ENCODE data around the gene RBMS3. TPM values are rescaled to one million over a fixed set of nuclear protein-coding genes. Genes with fewer than 3 reads are reported as not detected.

The RBMS3 gene
- total RNA-seq, 1 donor from 2014 or later, result 47.6 TPM

- H3K36me3 Mint-ChIP-seq (ENCODE audit: low read depth), result peaks cover 7% of the 10 kb centered on the region
- peaks cover 45% of the 10 kb centered on the region for H3K4me1 Mint-ChIP-seq (ENCODE audit: low read depth)
- peak overlapping the region; percentile 2 for H3K4me3 Mint-ChIP-seq (ENCODE audit: unreplicated experiment)
- TF ChIP-seq, protein P1, sequence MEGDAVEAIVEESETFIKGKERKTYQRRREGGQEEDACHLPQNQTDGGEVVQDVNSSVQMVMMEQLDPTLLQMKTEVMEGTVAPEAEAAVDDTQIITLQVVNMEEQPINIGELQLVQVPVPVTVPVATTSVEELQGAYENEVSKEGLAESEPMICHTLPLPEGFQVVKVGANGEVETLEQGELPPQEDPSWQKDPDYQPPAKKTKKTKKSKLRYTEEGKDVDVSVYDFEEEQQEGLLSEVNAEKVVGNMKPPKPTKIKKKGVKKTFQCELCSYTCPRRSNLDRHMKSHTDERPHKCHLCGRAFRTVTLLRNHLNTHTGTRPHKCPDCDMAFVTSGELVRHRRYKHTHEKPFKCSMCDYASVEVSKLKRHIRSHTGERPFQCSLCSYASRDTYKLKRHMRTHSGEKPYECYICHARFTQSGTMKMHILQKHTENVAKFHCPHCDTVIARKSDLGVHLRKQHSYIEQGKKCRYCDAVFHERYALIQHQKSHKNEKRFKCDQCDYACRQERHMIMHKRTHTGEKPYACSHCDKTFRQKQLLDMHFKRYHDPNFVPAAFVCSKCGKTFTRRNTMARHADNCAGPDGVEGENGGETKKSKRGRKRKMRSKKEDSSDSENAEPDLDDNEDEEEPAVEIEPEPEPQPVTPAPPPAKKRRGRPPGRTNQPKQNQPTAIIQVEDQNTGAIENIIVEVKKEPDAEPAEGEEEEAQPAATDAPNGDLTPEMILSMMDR (IDR thresholded peaks at IDR 0.05), result no peak
- no peaks in the 10 kb centered on the region for H3K27me3 Mint-ChIP-seq (ENCODE audit: low read depth)
- peaks cover 12% of the 10 kb centered on the region for H3K9me3 Mint-ChIP-seq (ENCODE audit: low read depth)
- no peak for DNase-seq (ENCODE audit: low spot score)
- H3K27ac Mint-ChIP-seq (ENCODE audit: unreplicated experiment), result peak overlapping the region; percentile 43
These were observed 358.9 kb downstream of the RBMS3 start for GRCh38 chr3:29639578-29640290.

- TF ChIP-seq, protein P1 (IDR thresholded peaks at IDR 0.05), result no peak
- Mint-ChIP-seq H3K4me1 (ENCODE audit: low read depth) (peaks cover 53% of the 10 kb centered on the region), H3K27me3 (ENCODE audit: low read depth) (no peaks in the 10 kb centered on the region), H3K4me3 (ENCODE audit: unreplicated experiment) (no peak overlapping the region), H3K36me3 (ENCODE audit: low read depth) (no peaks in the 10 kb centered on the region), H3K9me3 (ENCODE audit: low read depth) (no peaks in the 10 kb centered on the region), H3K27ac (ENCODE audit: unreplicated experiment) (peak overlapping the region; percentile 58)
- no peak for DNase-seq (ENCODE audit: low spot score)
These were observed 361.6 kb downstream of the RBMS3 start for GRCh38 chr3:29642393-29643033.

DNA sequence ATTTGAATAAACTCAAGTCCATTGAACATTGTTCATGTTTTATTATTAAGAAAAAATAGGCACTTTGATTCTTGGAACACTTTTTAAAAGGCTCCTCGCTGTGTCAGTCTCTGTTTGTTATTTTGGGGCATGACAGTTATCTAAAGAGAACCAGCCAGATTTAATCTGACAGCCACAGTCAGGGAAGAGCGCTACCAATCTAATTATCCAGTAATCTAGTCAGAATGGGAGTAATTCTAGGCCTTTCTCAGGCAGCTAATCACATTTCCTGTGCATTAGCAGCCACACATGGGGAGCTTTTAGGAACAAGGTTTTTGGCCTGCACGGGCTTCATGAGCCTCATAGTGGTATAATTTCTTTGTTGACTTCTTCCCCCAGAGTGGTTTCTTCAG lies 362.2 kb downstream of the RBMS3 start:
- Mint-ChIP-seq H3K27ac (ENCODE audit: unreplicated experiment) (peak overlapping the region; percentile 58), H3K27me3 (ENCODE audit: low read depth) (no peaks in the 10 kb centered on the region), H3K9me3 (ENCODE audit: low read depth) (no peaks in the 10 kb centered on the region), H3K4me1 (ENCODE audit: low read depth) (peaks cover 51% of the 10 kb centered on the region), H3K36me3 (ENCODE audit: low read depth) (no peaks in the 10 kb centered on the region), H3K4me3 (ENCODE audit: unreplicated experiment) (no peak overlapping the region)
- TF ChIP-seq, protein P1 (IDR thresholded peaks at IDR 0.05), result no peak
- no peak for DNase-seq (ENCODE audit: low spot score)

GRCh38 chr3:29644261-29644660 lies 363.4 kb downstream of the RBMS3 start:
- no peak for DNase-seq (ENCODE audit: low spot score)
- no peaks in the 10 kb centered on the region for H3K9me3 Mint-ChIP-seq (ENCODE audit: low read depth)
- TF ChIP-seq, protein P1 (IDR thresholded peaks at IDR 0.05), result peak; percentile 46
- peaks cover 49% of the 10 kb centered on the region for H3K4me1 Mint-ChIP-seq (ENCODE audit: low read depth)
- H3K27me3 Mint-ChIP-seq (ENCODE audit: low read depth), result no peaks in the 10 kb centered on the region
- H3K4me3 Mint-ChIP-seq (ENCODE audit: unreplicated experiment), result no peak overlapping the region
- H3K27ac Mint-ChIP-seq (ENCODE audit: unreplicated experiment), result no peak overlapping the region
- H3K36me3 Mint-ChIP-seq (ENCODE audit: low read depth), result no peaks in the 10 kb centered on the region

- H3K27me3 Mint-ChIP-seq (ENCODE audit: low read depth), result no peaks in the 10 kb centered on the region
- peaks cover 49% of the 10 kb centered on the region for H3K4me1 Mint-ChIP-seq (ENCODE audit: low read depth)
- no peak for DNase-seq (ENCODE audit: low spot score)
- TF ChIP-seq, protein P1 (IDR thresholded peaks at IDR 0.05), result no peak
- H3K36me3 Mint-ChIP-seq (ENCODE audit: low read depth), result no peaks in the 10 kb centered on the region
- H3K9me3 Mint-ChIP-seq (ENCODE audit: low read depth), result no peaks in the 10 kb centered on the region
- H3K27ac Mint-ChIP-seq (ENCODE audit: unreplicated experiment), result peak overlapping the region; percentile 53
- H3K4me3 Mint-ChIP-seq (ENCODE audit: unreplicated experiment), result no peak overlapping the region
These were observed 364.2 kb downstream of the RBMS3 start for GRCh38 chr3:29644956-29645636.
